GM19438 (cell line): Measurements from ENCODE around the gene SLIT3.

Experiments
- ATAC-seq: cut with Tn5 transposase; IDR thresholded peaks from one replicate; pipeline ENCODE4 v1.9.1; 2021; ENCODE audit warnings: low read depth; ENCODE audit not compliant: unreplicated experiment

Gene SLIT3

DNA sequence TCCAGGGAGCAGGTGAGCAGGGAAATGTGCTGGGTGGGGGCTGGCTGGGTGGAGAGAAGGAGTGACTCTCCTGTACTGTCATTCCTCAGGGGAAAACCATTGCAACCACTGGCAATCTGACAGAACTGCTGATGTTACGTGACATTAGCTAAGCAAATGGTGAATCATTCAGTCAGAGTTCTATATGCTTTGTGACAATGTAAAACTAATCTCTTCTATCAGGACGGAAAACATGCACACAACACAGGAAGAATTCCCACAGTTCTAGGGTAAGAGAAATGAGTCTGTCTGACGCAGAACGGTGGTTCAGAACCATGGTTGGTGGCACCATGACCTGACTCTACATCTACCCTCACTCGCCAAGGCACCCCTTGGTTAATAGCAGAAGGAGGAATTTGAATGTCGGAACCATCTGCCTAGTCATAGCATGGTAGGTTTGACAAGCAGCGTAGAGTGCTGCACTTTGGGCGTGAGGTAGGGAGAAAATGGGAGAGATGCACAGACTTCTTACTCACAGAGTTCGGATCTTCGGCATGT, 478.1 kb downstream of the SLIT3 start:
- no peak for ATAC-seq

DNA sequence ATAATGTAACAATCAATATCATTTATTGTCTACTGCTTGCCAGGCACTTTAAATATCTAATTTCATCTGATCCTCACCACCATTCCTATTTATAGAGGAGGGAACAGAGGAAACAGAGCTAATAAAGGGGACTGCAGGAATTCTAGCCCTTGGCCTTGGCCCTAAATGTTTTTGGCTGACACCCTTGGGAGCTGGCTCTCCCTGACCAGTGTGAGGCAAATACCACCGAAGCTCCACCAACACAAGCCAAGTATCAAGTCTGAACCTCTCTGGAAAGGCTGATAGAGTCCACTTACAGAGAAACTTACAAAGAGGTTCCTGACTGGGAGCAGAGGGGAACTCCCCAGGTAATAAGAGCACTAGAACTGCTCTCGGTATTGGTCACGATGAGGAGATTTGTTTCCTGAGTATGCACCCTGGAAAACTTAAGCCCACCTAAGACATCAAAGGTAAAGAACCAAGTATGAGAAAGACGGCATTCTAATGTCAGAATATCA, 478.6 kb downstream of the SLIT3 start:
- no peak for ATAC-seq

DNA sequence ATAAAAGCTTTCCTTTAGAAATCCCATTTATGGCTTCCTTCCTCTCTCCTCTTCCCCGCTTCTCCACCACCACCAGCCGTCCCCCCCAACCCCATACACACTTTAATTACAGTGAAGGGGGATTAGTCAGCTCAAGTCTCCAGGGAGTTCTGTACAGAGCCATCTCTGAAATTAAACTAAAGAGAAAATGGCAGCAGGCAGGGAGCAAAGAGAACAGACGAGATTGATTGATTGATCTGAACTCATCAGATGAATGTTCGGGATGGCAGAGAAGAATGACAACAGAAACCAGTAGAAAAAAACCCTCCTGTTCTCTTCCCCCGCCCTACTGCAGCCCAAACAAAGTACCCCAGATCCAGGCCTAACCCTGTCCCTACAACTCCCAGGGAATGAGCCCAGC, 480.1 kb downstream of the SLIT3 start:
- no peak for ATAC-seq

DNA sequence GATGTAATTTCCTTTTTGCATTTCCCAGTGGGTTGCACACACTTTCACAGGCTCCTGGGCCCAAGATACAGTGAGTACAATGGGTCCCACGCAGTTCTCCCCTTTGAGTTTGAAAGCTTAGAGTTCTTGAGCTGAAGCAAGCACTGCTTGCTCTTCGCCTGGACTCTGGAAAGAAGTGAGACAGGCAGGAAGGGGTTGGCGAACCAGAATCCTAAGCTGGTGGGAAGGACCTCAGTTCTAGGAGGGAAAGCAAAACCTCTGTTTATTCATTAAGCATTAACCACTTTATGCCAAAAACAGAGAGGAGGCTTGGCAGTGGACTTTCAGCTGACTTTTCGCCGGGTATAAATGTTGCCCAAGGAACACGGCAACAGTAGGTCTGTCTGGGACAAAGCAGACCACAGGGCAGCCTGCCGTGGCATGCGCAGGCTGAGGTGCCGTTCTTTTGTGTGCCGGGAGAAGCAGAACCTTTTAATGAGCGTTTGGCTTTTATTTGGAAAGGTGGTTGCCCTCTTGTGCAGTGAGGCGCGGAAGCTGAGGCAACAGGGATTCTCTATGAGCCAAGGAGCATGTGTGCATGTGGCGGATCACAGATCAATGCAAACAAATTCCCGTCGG, 481.8 kb downstream of the SLIT3 start:
- ATAC-seq: no peak

DNA sequence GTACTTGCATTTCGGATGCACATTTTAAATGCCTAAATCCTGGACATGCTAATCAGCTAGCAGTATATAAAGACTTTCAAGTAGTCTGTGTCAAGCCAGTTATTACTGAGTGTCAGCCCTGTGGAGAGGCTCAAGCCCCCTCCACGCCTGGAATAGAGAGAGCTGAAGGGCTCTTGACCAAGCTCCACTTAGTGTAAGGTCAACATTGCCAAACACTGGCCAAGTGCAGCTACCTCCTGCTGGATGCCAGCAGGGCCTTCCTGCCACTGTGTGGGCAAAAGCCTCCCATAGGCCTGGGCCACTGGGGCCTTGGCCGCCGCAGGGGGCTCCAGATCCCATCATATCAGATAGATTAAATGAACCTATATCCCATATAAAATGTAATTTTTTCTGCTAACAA, 482.4 kb downstream of the SLIT3 start:
- ATAC-seq: no peak

DNA sequence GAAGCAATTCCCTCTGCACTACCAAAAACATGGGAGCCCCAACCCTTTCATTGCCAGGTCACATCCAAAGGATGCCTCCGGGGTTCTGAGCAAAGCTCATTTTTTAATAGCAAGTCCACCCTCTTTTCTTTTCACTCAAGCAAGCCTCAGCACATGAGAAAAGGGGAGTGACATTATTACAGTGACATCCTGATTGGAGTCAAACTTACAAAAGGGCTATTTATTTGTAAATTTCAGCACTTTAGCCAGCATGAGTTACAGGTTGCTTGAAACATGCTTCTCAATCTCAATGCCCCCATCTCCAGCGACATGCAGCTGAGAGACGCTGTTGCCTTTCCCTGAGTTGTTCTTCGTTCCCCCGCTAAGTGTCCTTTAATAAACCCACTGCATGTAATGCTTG, 483.3 kb downstream of the SLIT3 start:
- no peak for ATAC-seq

DNA sequence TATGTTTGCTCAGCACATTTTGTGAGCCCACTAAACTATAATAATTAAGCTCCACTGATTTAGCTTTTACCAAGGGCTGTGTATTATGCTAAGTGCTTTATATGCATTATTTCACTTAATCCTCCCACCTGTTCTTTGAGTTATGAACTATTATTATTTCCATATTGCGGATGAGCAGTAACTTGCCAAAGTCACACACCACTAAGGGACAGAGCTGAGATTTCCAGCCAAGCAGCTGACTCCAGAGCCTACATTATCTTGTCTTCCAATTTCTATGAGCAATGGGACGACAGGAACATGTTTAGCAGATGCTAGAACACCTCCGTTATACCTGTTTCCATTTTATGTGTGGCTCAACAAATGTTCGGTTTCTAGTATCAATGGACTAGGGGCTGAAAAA, 484.3 kb downstream of the SLIT3 start:
- ATAC-seq: no peak

DNA sequence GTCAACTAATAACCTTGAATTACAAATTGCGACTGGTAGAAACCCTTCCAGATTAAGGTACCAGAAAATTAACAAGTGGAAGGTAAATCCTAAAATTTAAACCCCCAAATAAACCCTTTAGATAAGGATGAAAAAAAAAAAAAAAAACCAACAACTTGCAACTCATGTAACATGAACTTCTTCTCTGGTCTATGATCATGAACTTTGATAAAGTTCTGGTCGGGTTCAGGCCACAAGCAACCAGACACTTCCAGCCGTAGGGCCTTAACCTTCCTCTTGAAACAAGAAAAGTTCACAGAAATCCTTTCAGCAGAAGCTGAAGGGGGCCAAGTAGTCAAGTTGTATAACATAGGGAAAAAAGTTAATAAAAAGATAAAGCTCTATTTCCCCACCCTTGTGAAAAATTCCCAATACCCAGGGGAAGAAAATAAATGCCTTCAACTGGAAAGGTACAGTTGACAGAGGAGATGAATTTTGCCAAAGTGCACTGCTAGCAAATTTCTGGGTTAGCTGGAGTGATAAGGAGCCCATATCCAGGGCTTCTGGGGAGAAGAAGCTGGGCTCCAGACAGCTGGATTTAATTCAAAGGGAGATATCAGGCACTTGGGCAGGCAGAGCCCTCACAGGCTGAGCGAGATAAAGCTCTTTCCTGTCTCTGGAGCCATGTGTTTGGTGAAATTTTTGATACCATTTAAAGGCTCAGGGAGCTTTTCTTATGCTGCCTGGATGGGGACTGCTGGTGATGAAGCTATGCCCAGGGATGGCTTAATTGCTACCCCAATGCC, 487.6 kb downstream of the SLIT3 start:
- ATAC-seq: no peak

DNA sequence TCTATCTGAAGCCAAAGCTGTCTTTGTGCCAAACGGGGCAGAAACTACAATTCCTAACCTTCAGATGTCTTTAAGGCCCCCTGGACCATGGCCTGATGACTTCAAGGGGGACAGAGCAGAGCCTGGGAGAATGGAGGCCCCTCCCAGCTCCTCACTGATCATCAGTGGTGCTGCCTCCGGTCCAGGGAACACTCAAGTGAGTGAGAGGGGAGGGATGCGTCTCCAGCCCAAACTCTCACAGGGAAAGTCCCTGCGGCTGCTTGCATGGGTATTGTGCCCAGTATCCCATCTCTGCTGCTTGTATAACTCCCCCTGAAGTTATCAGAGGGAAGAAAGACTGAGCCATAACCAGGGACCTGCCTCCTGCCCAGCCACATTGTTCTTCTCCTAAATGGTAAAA, 490.3 kb downstream of the SLIT3 start:
- no peak for ATAC-seq

DNA sequence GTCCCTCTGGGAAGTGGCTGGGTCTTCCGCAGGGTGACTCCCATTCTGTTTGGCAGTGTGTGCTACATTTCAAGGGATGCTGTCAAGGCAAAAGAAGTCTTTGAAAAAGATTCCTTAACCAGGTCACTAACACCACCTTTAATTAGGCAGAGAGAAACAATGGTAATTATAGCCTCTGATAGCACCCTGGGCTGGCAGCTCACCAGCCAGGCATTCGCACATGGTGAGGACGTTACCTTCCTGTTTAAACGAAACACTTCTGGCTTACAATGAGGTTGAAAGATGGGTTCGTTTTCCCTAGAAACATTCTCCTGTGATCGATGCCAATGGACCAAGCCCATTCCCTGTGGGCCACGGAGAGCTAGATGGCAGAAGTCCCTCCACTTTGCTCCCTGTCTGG, 491.7 kb downstream of the SLIT3 start:
- no peak for ATAC-seq

DNA sequence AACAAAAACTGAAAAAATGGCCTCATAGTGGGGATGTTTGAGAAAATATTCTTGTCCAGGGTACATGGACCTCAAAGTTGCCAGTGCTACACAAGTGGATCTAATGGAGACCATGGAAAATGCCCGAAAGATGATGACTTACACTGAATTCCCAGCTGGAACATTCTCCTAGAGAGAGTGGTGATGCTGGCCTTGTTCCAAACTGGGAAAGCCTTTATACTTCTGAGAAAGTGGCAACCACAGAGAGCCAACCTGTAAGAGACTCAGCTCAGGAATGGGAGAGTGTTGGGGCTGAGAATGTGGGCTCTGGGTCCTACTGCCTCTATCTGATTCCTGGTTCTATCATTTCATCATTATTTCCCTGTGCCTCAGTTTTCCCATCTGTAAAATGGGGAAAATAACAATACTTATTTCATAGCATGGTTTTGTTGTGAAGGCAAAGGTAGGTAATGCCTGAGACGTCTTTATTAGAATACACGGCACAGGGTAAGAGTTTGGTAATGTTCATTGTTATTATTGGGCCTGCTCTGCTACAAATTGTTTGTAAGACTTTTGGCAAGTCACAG, 492.8 kb downstream of the SLIT3 start:
- no peak for ATAC-seq

DNA sequence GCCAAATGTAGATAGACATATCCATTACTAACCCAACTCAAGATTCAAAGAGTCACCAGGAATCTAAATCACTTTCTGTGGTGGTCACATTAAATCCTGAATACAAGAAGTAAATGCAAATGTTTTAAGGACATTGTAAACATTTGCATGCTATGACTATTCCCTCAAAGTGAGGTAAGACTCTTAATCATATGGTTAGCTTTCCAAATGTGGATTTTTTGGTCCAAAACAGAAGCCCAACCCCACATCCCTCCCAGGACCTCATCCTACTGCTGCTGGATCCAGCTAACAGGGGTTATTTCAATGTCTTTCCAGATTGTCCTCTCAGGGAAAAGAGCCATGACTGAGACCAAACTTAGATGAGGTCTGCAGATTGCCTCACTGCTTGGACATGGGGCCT, 493.7 kb downstream of the SLIT3 start:
- ATAC-seq: no peak

DNA sequence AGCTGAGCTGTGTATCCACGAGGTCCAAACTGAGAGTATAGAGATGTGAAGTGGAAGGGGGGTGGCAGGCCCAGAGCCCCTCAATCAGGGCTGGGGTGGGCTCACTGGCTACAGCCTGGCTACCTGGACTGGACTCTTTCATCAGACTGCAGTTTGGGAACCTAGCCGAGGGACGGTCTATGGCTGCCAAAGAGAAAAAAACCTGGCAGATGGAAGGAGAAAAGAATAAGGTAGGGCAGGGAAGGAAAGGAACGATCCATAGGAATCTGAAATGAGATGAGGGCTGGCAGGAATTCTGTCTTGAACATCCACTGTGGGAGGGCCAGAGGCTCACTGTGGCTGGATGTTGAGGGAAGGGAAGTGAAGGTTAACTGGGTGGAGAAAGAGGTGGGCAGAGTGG, 497.4 kb downstream of the SLIT3 start:
- ATAC-seq: no peak

DNA sequence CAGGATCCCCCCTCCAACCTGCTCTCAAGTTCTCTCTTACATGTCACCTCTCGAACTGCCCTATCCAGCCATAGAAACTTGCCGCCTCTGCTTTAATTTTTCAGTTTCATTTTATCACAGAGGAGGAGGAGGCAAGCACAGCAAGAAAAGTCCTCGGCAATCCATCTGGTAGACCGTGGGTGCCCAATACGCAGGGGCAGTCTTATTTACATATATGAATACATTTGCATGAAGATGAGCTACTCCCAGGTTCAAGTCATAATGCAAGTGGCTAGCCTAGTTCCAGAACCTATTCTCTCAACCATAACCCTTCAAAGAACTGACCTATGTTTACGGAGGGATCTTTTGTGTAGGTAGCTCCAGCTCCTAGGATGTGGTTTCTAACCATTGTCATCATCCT, 498.6 kb downstream of the SLIT3 start:
- no peak for ATAC-seq

DNA sequence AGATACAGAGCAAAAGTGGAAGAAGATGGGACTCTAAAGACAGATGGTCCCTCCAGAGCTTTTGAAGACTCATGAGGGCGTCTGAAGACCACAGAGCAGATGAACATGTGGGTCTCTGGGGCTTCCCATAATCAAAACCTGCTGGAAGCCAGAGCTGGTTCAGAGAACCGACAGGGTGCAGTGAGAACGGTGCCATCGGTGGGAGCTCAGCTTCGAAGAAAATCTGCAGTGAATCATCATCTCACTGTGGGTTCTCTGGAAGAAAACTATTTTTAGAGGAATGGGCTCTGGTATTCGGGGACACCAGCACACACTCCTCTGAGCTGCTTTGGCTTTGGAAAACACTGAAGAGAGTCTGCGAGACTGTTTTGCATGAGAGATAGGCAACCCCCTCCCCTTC, 499.4 kb downstream of the SLIT3 start:
- ATAC-seq: no peak

DNA sequence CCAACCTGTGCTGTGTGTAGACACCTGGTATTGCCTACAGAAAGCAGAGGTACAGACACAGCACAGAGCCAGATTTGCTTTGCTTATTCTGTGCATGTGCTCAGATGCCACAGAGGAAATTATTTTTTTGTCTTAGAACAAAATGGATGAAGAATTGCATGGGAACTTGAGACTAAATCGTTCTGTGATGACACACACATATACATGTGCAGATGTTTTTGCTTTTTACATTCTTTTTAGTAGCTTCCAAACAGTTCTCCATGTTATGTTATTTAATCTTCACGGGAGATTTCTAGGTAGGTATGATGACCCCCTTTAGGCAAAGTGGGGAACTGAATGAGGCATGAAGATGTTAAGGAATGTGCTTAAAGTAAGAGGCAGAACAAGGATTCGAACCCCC, 500.2 kb downstream of the SLIT3 start:
- no peak for ATAC-seq

DNA sequence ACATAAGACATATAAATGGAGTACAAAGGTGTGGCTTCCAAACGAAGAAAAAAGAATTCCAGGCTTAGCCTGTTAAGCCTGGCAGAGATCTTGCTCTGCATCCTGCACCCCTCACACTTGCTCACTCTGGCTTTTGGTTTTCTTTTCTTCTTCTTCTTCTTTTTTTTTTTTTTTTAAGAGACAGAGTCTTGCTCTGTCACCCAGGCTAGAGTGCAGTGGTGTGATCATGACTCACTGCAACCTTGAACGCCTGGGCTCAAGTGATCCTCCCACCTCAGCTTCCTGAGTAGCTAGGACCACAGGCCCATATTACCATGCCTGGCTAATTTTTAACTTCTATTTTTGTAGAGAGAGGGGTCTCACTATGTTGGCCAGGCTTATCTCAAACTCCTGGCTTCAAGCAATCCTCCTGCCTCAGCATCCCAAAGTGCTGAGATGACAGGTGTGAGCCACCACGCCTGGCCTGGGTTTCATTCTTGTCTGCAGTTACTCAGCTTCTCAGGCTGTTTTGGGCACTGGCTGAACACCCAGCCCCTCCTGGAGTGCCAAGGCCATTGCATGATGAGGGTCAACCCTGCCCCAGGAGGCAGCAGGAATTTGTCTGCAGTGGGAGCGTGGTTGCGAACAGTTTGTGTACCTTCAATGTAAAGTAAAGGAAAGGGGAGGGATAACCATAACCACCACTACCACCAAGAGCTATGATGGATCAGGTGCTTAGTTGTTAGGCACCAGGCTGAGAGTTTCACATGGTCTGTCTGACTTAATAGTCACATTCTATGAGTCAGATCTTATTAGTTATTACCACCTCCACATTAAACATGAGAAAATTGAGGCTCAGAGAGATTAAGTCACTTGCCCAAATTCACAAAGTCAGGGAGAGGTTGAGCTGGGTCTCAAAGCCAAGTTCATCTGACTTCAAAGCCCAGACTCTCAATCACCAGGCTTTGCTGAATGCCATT, 502.6 kb downstream of the SLIT3 start:
- no peak for ATAC-seq

DNA sequence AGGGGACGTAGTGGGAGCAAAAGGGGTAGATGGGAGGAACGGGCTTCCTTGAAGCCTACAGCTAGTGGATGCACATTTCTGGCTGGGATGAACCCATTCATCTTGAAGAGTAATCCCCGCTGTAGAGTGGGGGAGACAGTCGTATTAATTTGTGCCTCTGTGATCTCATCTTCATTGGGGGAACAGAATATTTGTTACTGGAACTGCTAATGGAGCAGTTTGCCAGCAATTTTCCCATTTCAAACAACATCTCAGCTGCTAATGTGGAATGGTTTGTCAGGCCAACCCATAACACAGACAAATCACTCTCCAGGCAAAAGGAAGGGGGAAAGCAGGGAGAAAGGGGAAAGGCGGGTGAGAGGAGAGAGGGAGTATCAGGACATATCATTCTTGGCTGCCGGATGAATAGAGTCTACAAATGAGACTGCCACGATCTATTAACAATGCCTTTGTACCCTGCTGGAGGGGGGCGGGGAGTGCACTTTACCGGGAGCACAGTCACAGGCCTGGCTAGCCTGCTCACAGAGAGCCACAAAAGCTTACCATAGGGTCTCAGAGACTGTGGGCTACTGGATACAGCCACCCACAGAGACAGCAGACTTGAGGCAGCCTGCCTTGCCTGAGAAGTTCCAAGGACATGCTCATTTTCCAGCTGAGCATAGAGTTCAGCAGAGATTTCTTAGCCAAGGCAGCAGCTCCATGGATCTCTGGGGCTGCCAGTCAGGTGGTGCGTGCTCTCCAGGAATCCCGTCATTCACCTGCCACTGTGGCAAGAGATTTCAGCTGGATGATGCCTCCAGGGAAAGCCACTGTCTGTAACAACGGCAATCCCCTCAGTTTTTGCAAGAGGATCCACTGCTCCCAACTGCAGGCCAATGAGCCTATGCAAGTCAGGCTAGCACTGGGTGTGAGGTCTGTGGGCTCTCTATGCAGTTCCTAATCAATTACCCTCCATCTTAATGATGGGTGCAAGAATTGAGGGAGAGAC, 504.1 kb downstream of the SLIT3 start:
- ATAC-seq: no peak

DNA sequence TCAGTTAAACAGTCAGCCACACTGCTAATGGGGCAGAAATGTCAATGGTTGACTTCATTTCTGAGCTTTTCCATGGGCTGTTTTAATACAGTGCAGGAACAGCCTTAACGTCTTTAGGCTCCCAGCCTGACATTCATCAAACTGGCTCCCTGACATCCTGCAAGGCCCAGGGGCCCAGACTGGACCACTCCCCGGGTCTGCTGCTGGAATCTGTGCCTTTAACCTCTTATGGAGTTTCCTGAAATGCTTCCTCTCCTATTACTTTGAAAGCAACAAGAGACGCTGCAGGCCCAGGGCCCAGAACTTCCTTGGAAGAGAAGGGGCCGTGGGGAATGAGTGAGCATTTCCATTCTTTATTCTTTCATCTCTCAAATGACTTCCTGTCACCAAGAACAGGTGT, 504.9 kb downstream of the SLIT3 start:
- ATAC-seq: no peak
